ENCODE measurements around the gene ESPL1. TPM values are rescaled to one million over a fixed set of nuclear protein-coding genes. Genes with fewer than 3 reads are reported as not detected.

The ESPL1 gene
- total RNA-seq, 1 donor from 2014 or later: 2.2 TPM

DNA sequence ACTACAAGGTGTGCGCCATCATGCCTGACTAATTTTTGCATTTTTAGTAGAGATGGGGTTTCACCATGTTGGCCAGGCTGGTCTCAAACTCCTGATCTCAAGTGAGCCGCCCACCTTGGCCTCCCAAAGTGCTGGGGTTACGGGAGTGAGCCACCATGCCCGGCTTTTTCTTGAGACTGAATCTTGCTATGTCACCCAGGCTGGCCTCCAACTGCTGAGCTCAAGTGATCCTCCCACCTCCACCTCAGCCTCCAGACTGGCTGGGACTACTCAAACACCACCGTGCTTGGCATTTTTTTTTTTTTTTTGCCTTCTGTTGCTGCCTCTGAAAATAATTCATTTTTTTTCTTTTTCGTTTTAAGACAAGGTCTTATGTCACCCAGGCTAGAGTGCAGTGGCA is 8.2 kb upstream of the ESPL1 start:
- no peak overlapping the region for H3K4me3 ChIP-seq (ENCODE audit: low read depth, low read length)
- TF ChIP-seq, protein P1, sequence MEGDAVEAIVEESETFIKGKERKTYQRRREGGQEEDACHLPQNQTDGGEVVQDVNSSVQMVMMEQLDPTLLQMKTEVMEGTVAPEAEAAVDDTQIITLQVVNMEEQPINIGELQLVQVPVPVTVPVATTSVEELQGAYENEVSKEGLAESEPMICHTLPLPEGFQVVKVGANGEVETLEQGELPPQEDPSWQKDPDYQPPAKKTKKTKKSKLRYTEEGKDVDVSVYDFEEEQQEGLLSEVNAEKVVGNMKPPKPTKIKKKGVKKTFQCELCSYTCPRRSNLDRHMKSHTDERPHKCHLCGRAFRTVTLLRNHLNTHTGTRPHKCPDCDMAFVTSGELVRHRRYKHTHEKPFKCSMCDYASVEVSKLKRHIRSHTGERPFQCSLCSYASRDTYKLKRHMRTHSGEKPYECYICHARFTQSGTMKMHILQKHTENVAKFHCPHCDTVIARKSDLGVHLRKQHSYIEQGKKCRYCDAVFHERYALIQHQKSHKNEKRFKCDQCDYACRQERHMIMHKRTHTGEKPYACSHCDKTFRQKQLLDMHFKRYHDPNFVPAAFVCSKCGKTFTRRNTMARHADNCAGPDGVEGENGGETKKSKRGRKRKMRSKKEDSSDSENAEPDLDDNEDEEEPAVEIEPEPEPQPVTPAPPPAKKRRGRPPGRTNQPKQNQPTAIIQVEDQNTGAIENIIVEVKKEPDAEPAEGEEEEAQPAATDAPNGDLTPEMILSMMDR (IDR thresholded peaks at IDR 0.05; ENCODE audit: insufficient read depth, low read length, poor library complexity, severe bottlenecking): no peak
- H3K36me3 ChIP-seq (ENCODE audit: control insufficient read depth, insufficient read depth, low read length): no peaks in the 10 kb centered on the region
- no peak for DNase-seq (ENCODE audit: low read depth)
- H3K27me3 ChIP-seq (ENCODE audit: control insufficient read depth, insufficient read depth, low read length): no peaks in the 10 kb centered on the region

DNA sequence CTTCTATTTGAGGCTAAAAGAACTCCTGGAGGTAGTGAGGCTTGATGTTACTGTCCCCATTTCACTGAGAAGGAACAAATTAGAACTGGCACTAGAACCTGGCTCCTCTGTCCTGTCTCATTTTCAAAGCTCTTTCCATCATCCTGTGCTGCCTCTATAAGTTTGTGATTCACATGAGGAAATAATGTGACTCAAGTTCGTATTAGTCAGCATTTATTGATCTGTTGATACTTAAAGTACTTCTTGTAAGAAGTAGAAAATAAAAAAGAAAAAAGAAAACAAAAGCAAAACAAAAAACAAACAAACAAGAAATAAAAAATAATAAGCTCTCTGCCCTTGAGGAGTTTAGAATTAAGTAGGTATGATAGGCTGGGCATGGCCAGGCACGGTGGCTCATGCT is 2.3 kb upstream of the ESPL1 start:
- TF ChIP-seq, protein P1 (IDR thresholded peaks at IDR 0.05; ENCODE audit: insufficient read depth, low read length, poor library complexity, severe bottlenecking): no peak
- Histone ChIP-seq H3K27me3 (ENCODE audit: control insufficient read depth, insufficient read depth, low read length) (no peaks in the 10 kb centered on the region), H3K4me3 (ENCODE audit: low read depth, low read length) (no peak overlapping the region), H3K36me3 (ENCODE audit: control insufficient read depth, insufficient read depth, low read length) (no peaks in the 10 kb centered on the region)
- DNase-seq (ENCODE audit: low read depth): no peak

DNA sequence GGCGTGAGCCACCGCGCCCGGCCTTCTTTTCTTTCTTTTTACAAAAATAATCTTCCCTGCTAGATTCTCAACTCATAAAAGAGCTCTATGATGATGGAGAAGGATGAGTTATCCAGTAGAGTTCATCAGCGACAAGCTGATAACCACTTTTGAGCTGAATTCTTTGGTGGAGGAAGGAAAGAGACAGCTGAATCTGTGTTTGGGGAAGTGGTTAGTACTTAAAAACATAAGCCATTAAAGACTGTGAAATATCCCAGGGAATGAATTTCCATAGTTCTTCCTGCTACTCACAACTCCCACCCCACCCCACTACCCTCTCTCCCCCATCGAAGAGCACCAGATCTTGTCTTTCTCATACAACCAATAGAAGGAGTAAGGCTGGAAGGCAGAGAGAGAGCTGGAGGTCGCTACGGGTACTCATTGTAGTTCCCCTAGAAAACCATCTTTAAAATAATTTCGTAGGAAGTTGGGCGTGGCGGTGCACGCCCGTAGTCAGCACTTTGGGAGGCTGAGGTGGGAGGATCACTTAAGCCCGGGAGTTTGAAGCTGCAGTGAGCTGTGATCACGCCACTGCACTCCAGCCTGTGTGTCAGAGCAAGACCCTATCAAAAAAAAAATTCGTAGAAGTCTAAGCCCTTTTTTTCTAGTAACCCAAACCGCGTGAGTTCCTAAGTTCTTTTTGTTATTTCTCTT is 647 bp upstream of the ESPL1 start:
- H3K36me3 ChIP-seq (ENCODE audit: control insufficient read depth, insufficient read depth, low read length): no peaks in the 10 kb centered on the region
- DNase-seq (ENCODE audit: low read depth): no peak

DNA sequence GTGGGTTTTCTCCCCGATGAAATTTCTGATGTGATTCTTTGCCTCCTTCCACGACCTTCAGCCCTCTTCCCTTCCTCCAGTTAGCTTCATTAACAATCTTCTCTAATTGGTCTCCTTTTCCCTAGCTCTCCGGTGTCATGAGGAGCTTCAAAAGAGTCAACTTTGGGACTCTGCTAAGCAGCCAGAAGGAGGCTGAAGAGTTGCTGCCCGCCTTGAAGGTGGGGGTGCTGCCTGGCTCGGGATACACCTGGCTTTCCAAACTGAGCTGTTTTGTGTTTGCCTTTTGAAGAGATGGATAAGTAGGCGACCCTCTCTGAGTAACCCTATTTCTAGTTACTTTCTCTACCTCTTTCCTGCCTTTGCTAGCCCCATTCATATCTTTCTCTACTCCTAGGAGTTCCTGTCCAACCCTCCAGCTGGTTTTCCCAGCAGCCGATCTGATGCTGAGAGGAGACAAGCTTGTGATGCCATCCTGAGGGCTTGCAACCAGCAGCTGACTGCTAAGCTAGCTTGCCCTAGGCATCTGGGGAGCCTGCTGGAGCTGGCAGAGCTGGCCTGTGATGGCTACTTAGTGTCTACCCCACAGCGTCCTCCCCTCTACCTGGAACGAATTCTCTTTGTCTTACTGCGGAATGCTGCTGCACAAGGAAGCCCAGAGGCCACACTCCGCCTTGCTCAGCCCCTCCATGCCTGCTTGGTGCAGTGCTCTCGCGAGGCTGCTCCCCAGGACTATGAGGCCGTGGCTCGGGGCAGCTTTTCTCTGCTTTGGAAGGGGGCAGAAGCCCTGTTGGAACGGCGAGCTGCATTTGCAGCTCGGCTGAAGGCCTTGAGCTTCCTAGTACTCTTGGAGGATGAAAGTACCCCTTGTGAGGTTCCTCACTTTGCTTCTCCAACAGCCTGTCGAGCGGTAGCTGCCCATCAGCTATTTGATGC is 797 bp downstream of the ESPL1 start:
- TF ChIP-seq, protein P1 (IDR thresholded peaks at IDR 0.05; ENCODE audit: insufficient read depth, low read length, poor library complexity, severe bottlenecking): no peak
- DNase-seq (ENCODE audit: low read depth): no peak
- Histone ChIP-seq H3K4me3 (ENCODE audit: low read depth, low read length) (peak overlapping the region; percentile 79), H3K36me3 (ENCODE audit: control insufficient read depth, insufficient read depth, low read length) (no peaks in the 10 kb centered on the region), H3K27me3 (ENCODE audit: control insufficient read depth, insufficient read depth, low read length) (no peaks in the 10 kb centered on the region)

More for the DNA sequence above, 647 bp upstream of the ESPL1 start:
- TF ChIP-seq, protein P1 (IDR thresholded peaks at IDR 0.05; ENCODE audit: insufficient read depth, low read length, poor library complexity, severe bottlenecking): no peak
- Histone ChIP-seq H3K4me3 (ENCODE audit: low read depth, low read length) (peak overlapping the region; percentile 79), H3K27me3 (ENCODE audit: control insufficient read depth, insufficient read depth, low read length) (no peaks in the 10 kb centered on the region)

DNA sequence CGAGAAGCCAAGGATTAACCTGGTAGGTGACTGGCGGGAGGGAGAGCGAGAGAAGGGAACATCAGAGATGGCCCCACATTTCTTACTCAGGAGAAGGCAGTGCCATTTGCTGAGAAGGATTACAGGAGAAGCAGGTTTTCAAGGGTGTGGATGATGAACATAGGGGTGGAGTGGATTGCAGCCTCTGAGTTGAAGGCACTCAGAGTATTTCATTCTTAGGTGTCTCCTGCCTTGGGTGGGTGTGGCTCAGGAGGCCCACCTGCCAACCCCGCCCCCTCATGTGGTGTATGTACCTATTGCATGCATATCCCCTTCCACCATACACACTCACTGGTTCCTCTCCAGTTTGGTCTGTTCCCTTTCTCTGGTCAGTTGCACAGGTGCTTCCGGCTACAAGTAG is 6.3 kb downstream of the ESPL1 start:
- TF ChIP-seq, protein P1 (IDR thresholded peaks at IDR 0.05; ENCODE audit: insufficient read depth, low read length, poor library complexity, severe bottlenecking): no peak
- Histone ChIP-seq H3K4me3 (ENCODE audit: low read depth, low read length) (no peak overlapping the region), H3K36me3 (ENCODE audit: control insufficient read depth, insufficient read depth, low read length) (no peaks in the 10 kb centered on the region), H3K27me3 (ENCODE audit: control insufficient read depth, insufficient read depth, low read length) (no peaks in the 10 kb centered on the region)
- DNase-seq (ENCODE audit: low read depth): no peak

All from kidney epithelial cell (primary cell).